Common myeloid progenitor, CD34-positive (primary cell): ENCODE data around the gene GABBR2.

Experiments used
- CTCF ChIA-PET: fragments of 350-600 bp; sonication (Branson Sonifier 250); formaldehyde crosslinking; loops from one replicate; lab custom pipeline; 2021; ENCODE audit warnings: antibody characterized with exemption; lab: Charles Lee
- POLR2A ChIA-PET: fragments of 350-600 bp; sonication (Branson Sonifier 250); formaldehyde crosslinking; loops from one replicate; lab custom pipeline; 2021; ENCODE audit warnings: antibody characterized with exemption; lab: Charles Lee
- DNase-seq, 3 donors: peaks; one replicate each; pipeline versions ENCODE4 v3.0.0 to v3.0.0-alpha.2; 2013
- H3K27ac ChIP-seq, 2 experiments: 1 replicate in 1 of 2; 2 replicates in 1 of 2; pipeline ENCODE4 v1.7.0; 2013; ENCODE audit warnings: inconsistent platforms in 2 of 2, low read length in 2 of 2, mild to moderate bottlenecking in 2 of 2, low read depth in 1 of 2, moderate library complexity in 1 of 2; ENCODE audit not compliant: severe bottlenecking in 2 of 2, insufficient read depth in 1 of 2, poor library complexity in 1 of 2
- H3K27me3 ChIP-seq, 5 experiments: replicated peaks in 2 of 5; 1 replicate in 3 of 5; 2 replicates in 2 of 5; pipeline versions ENCODE4 v1.6.1 to v1.7.0; 2013; ENCODE audit warnings: low read length in 4 of 5, mild to moderate bottlenecking in 2 of 5, moderate library complexity in 2 of 5, inconsistent platforms in 1 of 5; ENCODE audit not compliant: insufficient read depth in 5 of 5, control insufficient read depth in 4 of 5
- H3K36me3 ChIP-seq, 4 experiments: 1 replicate in 2 of 4; 2 replicates in 2 of 4; pipeline versions ENCODE4 v1.6.1 to v1.7.0; 2013; ENCODE audit warnings: low read length in 3 of 4, control low read depth in 1 of 4, mild to moderate bottlenecking in 1 of 4; ENCODE audit not compliant: control insufficient read depth in 4 of 4, insufficient read depth in 4 of 4
- H3K4me1 ChIP-seq, 4 experiments: 1 replicate in 3 of 4; 2 replicates in 1 of 4; pipeline versions ENCODE4 v1.6.1 to v1.7.1; 2013; ENCODE audit warnings: low read length in 3 of 4, mild to moderate bottlenecking in 3 of 4, control low read depth in 1 of 4, inconsistent platforms in 1 of 4, moderate library complexity in 1 of 4; ENCODE audit not compliant: control insufficient read depth in 4 of 4, insufficient read depth in 4 of 4; ENCODE audit errors: control extremely low read depth in 1 of 4
- H3K4me3 ChIP-seq, 7 experiments: 1 replicate in 4 of 7; 2 replicates in 3 of 7; pipeline versions ENCODE4 v1.5.1 to v1.7.0; 2013; ENCODE audit warnings: mild to moderate bottlenecking in 7 of 7, low read length in 6 of 7, moderate library complexity in 6 of 7, inconsistent platforms in 2 of 7, low read depth in 2 of 7, control low read depth in 1 of 7; ENCODE audit not compliant: insufficient read depth in 4 of 7, control insufficient read depth in 1 of 7; ENCODE audit errors: extremely low read depth in 1 of 7
- H3K9me3 ChIP-seq, 5 experiments: 1 replicate in 4 of 5; 2 replicates in 1 of 5; pipeline versions ENCODE4 v1.6.1 to v1.7.1; 2013; ENCODE audit warnings: low read length in 4 of 5, mild to moderate bottlenecking in 2 of 5, inconsistent platforms in 1 of 5, low read depth in 1 of 5, moderate library complexity in 1 of 5; ENCODE audit not compliant: control insufficient read depth in 4 of 5, insufficient read depth in 2 of 5; ENCODE audit errors: control extremely low read depth in 1 of 5
- WGBS: methylation state at CpG from one replicate; pipeline ENCODE4 v1.1.5; 2013; ENCODE audit not compliant: insufficient coverage; 5-methylcytosine and 5-hydroxymethylcytosine counted together

Gene GABBR2

GRCh38 chr9:98356953-98357690 is 351.6 kb downstream of the GABBR2 start:
- no peaks in the 10 kb centered on the region for H3K4me1 ChIP-seq
- H3K27me3 ChIP-seq = peaks cover 0 to 6% (median 0%) of the 10 kb centered on the region in 5 experiments
- ChIA-PET CTCF (no interaction called here), POLR2A (no interaction called here)
- no peaks in the 10 kb centered on the region for H3K36me3 ChIP-seq
- H3K4me3 ChIP-seq = no peak overlapping the region
- H3K27ac ChIP-seq = no peak overlapping the region
- 100% methylated on average over 4 of the region's 8 CpGs for WGBS
- H3K9me3 ChIP-seq = peaks cover 0 to 8% (median 0%) of the 10 kb centered on the region in 5 experiments
- DNase-seq = no peak

GRCh38 chr9:98356326-98356725 is 352.4 kb downstream of the GABBR2 start:
- Histone ChIP-seq H3K4me3 (no peak overlapping the region), H3K36me3 (no peaks in the 10 kb centered on the region), H3K9me3 (peaks cover 0 to 16% (median 0%) of the 10 kb centered on the region in 5 experiments), H3K4me1 (no peaks in the 10 kb centered on the region), H3K27ac (no peak overlapping the region), H3K27me3 (peaks cover 0 to 4% (median 0%) of the 10 kb centered on the region in 5 experiments)
- ChIA-PET POLR2A (no interaction called here), CTCF (no interaction called here)
- no peak for DNase-seq
- 100% methylated on average over 2 of the region's 4 CpGs for WGBS

GRCh38 chr9:98351370-98351769 is 357.4 kb downstream of the GABBR2 start:
- ChIA-PET POLR2A (interaction anchor here (0.7 kb wide), 1 partner anchor 68 kb away, joined by 4 read pairs; no protein-coding TSS in a partner anchor), CTCF (no interaction called here)
- peaks cover 0 to 20% (median 0%) of the 10 kb centered on the region in 5 experiments for H3K9me3 ChIP-seq
- no peaks in the 10 kb centered on the region for H3K36me3 ChIP-seq
- no peak for DNase-seq
- peaks cover 0 to 2% (median 0%) of the 10 kb centered on the region in 5 experiments for H3K27me3 ChIP-seq
- H3K4me3 ChIP-seq = no peak overlapping the region
- no peaks in the 10 kb centered on the region for H3K4me1 ChIP-seq
- H3K27ac ChIP-seq = no peak overlapping the region
- WGBS = no CpG with 5 or more reads among the region's 1 CpG

- ChIA-PET POLR2A (no interaction called here), CTCF (no interaction called here)
- no peak overlapping the region for H3K27ac ChIP-seq
- WGBS = 86% methylated on average over 1 of the region's 3 CpGs
- H3K36me3 ChIP-seq = no peaks in the 10 kb centered on the region
- peaks cover 0 to 3% (median 0%) of the 10 kb centered on the region in 5 experiments for H3K27me3 ChIP-seq
- no peak overlapping the region for H3K4me3 ChIP-seq
- peaks cover 0 to 12% (median 0%) of the 10 kb centered on the region in 5 experiments for H3K9me3 ChIP-seq
- H3K4me1 ChIP-seq = peaks cover 0 to under 1% (median 0%) of the 10 kb centered on the region in 4 experiments
- no peak for DNase-seq
These were observed 361.1 kb downstream of the GABBR2 start for GRCh38 chr9:98347642-98348041.

- no peak overlapping the region for H3K4me3 ChIP-seq
- H3K4me1 ChIP-seq = peaks cover 0 to 23% (median 13%) of the 10 kb centered on the region in 4 experiments
- H3K36me3 ChIP-seq = no peaks in the 10 kb centered on the region
- peaks cover 0 to 3% (median 0%) of the 10 kb centered on the region in 5 experiments for H3K27me3 ChIP-seq
- ChIA-PET POLR2A (no interaction called here), CTCF (no interaction called here)
- H3K27ac ChIP-seq = no peak overlapping the region
- no peak for DNase-seq
- H3K9me3 ChIP-seq = peaks cover 0 to 2% (median 0%) of the 10 kb centered on the region in 5 experiments
- 86% methylated on average over 4 of the region's 6 CpGs for WGBS
These were observed 363.7 kb downstream of the GABBR2 start for GRCh38 chr9:98345011-98345410.

GRCh38 chr9:98344581-98344980 is 364.2 kb downstream of the GABBR2 start:
- Histone ChIP-seq H3K9me3 (peaks cover 0 to 2% (median 0%) of the 10 kb centered on the region in 5 experiments), H3K27ac (no peak overlapping the region), H3K27me3 (peaks cover 0 to 3% (median 0%) of the 10 kb centered on the region in 5 experiments), H3K4me3 (no peak overlapping the region), H3K4me1 (peaks cover 0 to 23% (median 13%) of the 10 kb centered on the region in 4 experiments), H3K36me3 (no peaks in the 10 kb centered on the region)
- 93% methylated on average over 3 of the region's 4 CpGs for WGBS
- ChIA-PET CTCF (no interaction called here), POLR2A (no interaction called here)
- DNase-seq = no peak

- Histone ChIP-seq H3K27me3 (peaks cover 0 to 3% (median 0%) of the 10 kb centered on the region in 5 experiments), H3K9me3 (peaks cover 0 to 1% (median 0%) of the 10 kb centered on the region in 5 experiments), H3K27ac (no peak overlapping the region), H3K36me3 (no peaks in the 10 kb centered on the region), H3K4me3 (no peak overlapping the region), H3K4me1 (peaks cover 0 to 23% (median 13%) of the 10 kb centered on the region in 4 experiments)
- DNase-seq = peak in 2 of 3 donors; percentile 44 to 58
- ChIA-PET POLR2A (no interaction called here), CTCF (interaction anchor here (0.9 to 1.8 kb wide), 3 partner anchors 9 to 36 kb away, joined by 3 to 5 read pairs (median 3); no protein-coding TSS in a partner anchor)
- WGBS = no CpG with 5 or more reads among the region's 2 CpGs
These were observed 365.9 kb downstream of the GABBR2 start for GRCh38 chr9:98342820-98343210.
